ENCODE measurements around the gene GPC6. TPM values are rescaled to one million over a fixed set of nuclear protein-coding genes. Genes with fewer than 3 reads are reported as not detected.

The GPC6 gene
- total RNA-seq, 1 experiment from 2014 or later: not detected

- BruUV-seq (replicated peaks): no TSS peak
- Histone ChIP-seq H3K9me2 (ENCODE audit: insufficient read depth) (no peaks in the 10 kb centered on the region), H3F3A (ENCODE audit: insufficient read depth, low read depth) (no peaks in the 10 kb centered on the region), H3K9me3 (ENCODE audit: insufficient read depth, low read depth) (no peaks in the 10 kb centered on the region), H3K4me1 (replicated peaks; ENCODE audit: insufficient read depth) (no peaks in the 10 kb centered on the region), H4K20me1 (ENCODE audit: insufficient read depth) (no peaks in the 10 kb centered on the region), H3K4me3 (no peak overlapping the region), H3K4me2 (no peak overlapping the region), H3K36me3 (ENCODE audit: low read depth) (no peaks in the 10 kb centered on the region), H3K79me2 (ENCODE audit: low read depth) (no peaks in the 10 kb centered on the region), H3K27ac (no peak overlapping the region), H2AFZ (no peak overlapping the region), H3K27me3 (ENCODE audit: insufficient read depth, low read depth) (no peaks in the 10 kb centered on the region)
- CTCF ChIA-PET: no interaction called here
- intact Hi-C loops (cut with micrococcal nuclease; ENCODE audit: unreplicated experiment): no loop called here
- no peak for TF ChIP-seq EZH2 (IDR thresholded peaks at IDR 0.05; ENCODE audit: low read depth)
- TF ChIP-seq, protein P1, sequence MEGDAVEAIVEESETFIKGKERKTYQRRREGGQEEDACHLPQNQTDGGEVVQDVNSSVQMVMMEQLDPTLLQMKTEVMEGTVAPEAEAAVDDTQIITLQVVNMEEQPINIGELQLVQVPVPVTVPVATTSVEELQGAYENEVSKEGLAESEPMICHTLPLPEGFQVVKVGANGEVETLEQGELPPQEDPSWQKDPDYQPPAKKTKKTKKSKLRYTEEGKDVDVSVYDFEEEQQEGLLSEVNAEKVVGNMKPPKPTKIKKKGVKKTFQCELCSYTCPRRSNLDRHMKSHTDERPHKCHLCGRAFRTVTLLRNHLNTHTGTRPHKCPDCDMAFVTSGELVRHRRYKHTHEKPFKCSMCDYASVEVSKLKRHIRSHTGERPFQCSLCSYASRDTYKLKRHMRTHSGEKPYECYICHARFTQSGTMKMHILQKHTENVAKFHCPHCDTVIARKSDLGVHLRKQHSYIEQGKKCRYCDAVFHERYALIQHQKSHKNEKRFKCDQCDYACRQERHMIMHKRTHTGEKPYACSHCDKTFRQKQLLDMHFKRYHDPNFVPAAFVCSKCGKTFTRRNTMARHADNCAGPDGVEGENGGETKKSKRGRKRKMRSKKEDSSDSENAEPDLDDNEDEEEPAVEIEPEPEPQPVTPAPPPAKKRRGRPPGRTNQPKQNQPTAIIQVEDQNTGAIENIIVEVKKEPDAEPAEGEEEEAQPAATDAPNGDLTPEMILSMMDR (conservative IDR thresholded peaks at IDR 0.05): no peak
- no peak for DNase-seq
- POLR2A ChIA-PET (ENCODE audit: unreplicated experiment): no interaction called here
Observed at GRCh38 chr13:94163535-94163934, 936.9 kb downstream of the GPC6 start.

- H3F3A ChIP-seq (ENCODE audit: insufficient read depth, low read depth): no peaks in the 10 kb centered on the region
- no peaks in the 10 kb centered on the region for H3K4me1 ChIP-seq (replicated peaks; ENCODE audit: insufficient read depth)
- H2AFZ ChIP-seq: no peak overlapping the region
- DNase-seq: no peak
- H3K27me3 ChIP-seq (ENCODE audit: insufficient read depth, low read depth): no peaks in the 10 kb centered on the region
- BruUV-seq (replicated peaks): no TSS peak
- no peak overlapping the region for H3K4me2 ChIP-seq
- no peak overlapping the region for H3K27ac ChIP-seq
- H3K79me2 ChIP-seq (ENCODE audit: low read depth): no peaks in the 10 kb centered on the region
- no peaks in the 10 kb centered on the region for H4K20me1 ChIP-seq (ENCODE audit: insufficient read depth)
- intact Hi-C loops (cut with micrococcal nuclease; ENCODE audit: unreplicated experiment): no loop called here
- H3K36me3 ChIP-seq (ENCODE audit: low read depth): no peaks in the 10 kb centered on the region
- ChIA-PET POLR2A (ENCODE audit: unreplicated experiment) (no interaction called here), CTCF (no interaction called here)
- TF ChIP-seq, protein P1 (conservative IDR thresholded peaks at IDR 0.05): no peak
- no peak for TF ChIP-seq EZH2 (IDR thresholded peaks at IDR 0.05; ENCODE audit: low read depth)
- no peak overlapping the region for H3K4me3 ChIP-seq
- no peaks in the 10 kb centered on the region for H3K9me3 ChIP-seq (ENCODE audit: insufficient read depth, low read depth)
- no peaks in the 10 kb centered on the region for H3K9me2 ChIP-seq (ENCODE audit: insufficient read depth)
Observed at GRCh38 chr13:94168783-94169453, 942.3 kb downstream of the GPC6 start.

DNA sequence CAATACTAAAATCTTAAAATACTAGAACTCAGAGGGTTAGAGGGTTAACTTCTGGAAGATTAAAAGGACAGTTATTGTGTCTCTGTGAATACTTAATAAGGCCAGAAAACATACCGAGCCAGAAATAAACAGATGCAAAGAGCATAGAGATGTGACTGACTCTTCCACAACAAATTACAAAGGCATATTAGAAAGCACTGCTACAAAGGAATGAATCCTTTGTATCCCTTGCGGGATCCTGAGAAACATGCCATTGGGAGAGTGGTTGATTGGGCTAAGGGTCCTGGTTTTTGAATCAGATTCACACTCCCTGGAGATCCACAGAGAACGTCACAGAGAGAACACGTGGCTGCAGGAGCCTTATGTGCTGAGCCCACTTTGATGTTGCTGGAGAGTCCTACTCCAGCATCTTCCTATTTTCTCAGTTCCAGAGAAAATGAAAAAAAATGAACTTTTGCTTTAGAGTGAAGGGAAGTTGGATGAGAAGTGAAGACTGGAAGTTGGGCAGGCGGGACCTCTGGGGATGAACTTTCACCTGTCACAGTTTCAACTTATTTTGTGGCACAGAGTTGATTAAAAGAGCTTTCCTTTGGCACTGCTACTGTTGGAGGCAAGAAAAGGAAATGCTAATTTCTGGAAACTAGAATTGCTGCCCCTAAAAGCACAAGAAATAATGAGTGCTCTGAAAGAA lies 943.0 kb downstream of the GPC6 start:
- Histone ChIP-seq H3K4me2 (no peak overlapping the region), H3K4me1 (replicated peaks; ENCODE audit: insufficient read depth) (no peaks in the 10 kb centered on the region), H3K79me2 (ENCODE audit: low read depth) (no peaks in the 10 kb centered on the region), H3K27me3 (ENCODE audit: insufficient read depth, low read depth) (no peaks in the 10 kb centered on the region), H3F3A (ENCODE audit: insufficient read depth, low read depth) (no peaks in the 10 kb centered on the region), H3K9me2 (ENCODE audit: insufficient read depth) (no peaks in the 10 kb centered on the region), H2AFZ (peak overlapping the region; percentile 12; the same call in 1 of the 2 replicates), H3K4me3 (no peak overlapping the region), H4K20me1 (ENCODE audit: insufficient read depth) (no peaks in the 10 kb centered on the region), H3K27ac (no peak overlapping the region), H3K9me3 (ENCODE audit: insufficient read depth, low read depth) (no peaks in the 10 kb centered on the region), H3K36me3 (ENCODE audit: low read depth) (no peaks in the 10 kb centered on the region)
- intact Hi-C loops (cut with micrococcal nuclease; ENCODE audit: unreplicated experiment): no loop called here
- POLR2A ChIA-PET (ENCODE audit: unreplicated experiment): no interaction called here
- CTCF ChIA-PET: no interaction called here
- TF ChIP-seq EZH2 (IDR thresholded peaks at IDR 0.05; ENCODE audit: low read depth): no peak
- TF ChIP-seq, protein P1 (conservative IDR thresholded peaks at IDR 0.05): no peak
- no peak for DNase-seq
- BruUV-seq (replicated peaks): no TSS peak
